Left lung (tissue), 10 donors: ENCODE results near the gene MZB1. TPM values are rescaled to one million over a fixed set of nuclear protein-coding genes. Genes with fewer than 3 reads are reported as not detected.

Experiments
- ATAC-seq: fragments of 200-7000 bp; cut with Tn5 transposase; one replicate; pipeline ENCODE4 v1.9.1; 2020; ENCODE audit warnings: moderate library complexity
- DNase-seq, 4 donors: peaks; one replicate each; pipeline ENCODE4 v3.0.0-alpha.2; 2013 to 2020
- H3K27ac ChIP-seq, 2 donors: fragments of 200-600 bp; sonication (generic) in 1 of 2; one replicate each; pipeline versions ENCODE4 v1.5.0 to v1.8.0; 2020 to 2021
- H3K27me3 ChIP-seq, 2 donors: fragments of 200-600 bp; sonication (generic) in 1 of 2; one replicate each; pipeline versions ENCODE4 v1.5.0 to v1.8.0; 2020 to 2021
- H3K36me3 ChIP-seq, 2 donors: fragments of 200-600 bp; sonication (generic) in 1 of 2; one replicate each; pipeline versions ENCODE4 v1.5.0 to v1.8.0; 2020 to 2021
- H3K4me1 ChIP-seq, 2 donors: fragments of 200-600 bp; one replicate each; pipeline ENCODE4 v1.8.0; 2021
- H3K4me3 ChIP-seq, 2 donors: fragments of 200-600 bp; sonication (generic) in 1 of 2; one replicate each; pipeline versions ENCODE4 v1.5.0 to v1.8.0; 2020 to 2021; ENCODE audit warnings: mild to moderate bottlenecking in 1 of 2
- H3K9me3 ChIP-seq, 2 donors: fragments of 200-600 bp; sonication (generic) in 1 of 2; one replicate each; pipeline versions ENCODE4 v1.5.0 to v1.8.0; 2020 to 2021
- intact Hi-C, 2 donors: fragments of 100-400 bp; cut with DNase I; formaldehyde crosslinking; loops; one replicate each; pipeline versions ENCODE4 v1.11.2 to v1.14.2; 2022
- polyA plus RNA-seq, 6 donors: library from polyadenylated mRNA; unstranded; fragments of 120-200 nt; gene quantifications; one replicate each; pipeline ENCODE4 v1.2.1, GENCODE V29; 2013; ENCODE audit not compliant: insufficient read length in 6 of 6
- total RNA-seq, 2 donors: library from RNA; stranded (reverse); fragmentation: NEBNext Ultra II Directional; extraction: Animal tissue kit (Norgen Biotek cat#: 25700); gene quantifications; one replicate each; pipeline ENCODE4 v1.2.1, GENCODE V29; 2021
- TF ChIP-seq, protein P1 (sequence below), 2 donors: fragments of 200-600 bp; sonication (generic) in 1 of 2; IDR thresholded peaks; one replicate each; pipeline versions ENCODE4 v1.5.0 to v1.8.0; 2021; ENCODE audit warnings: antibody characterized with exemption in 2 of 2
- donor health status: DM: no; HTN: yes; CAD: no.
- donor health status: DM: no; HTN: no; CAD: no.

Gene MZB1
- total and polyA plus RNA-seq, 8 donors, result 0.41 to 10.6 (median 0.72) TPM

DNA sequence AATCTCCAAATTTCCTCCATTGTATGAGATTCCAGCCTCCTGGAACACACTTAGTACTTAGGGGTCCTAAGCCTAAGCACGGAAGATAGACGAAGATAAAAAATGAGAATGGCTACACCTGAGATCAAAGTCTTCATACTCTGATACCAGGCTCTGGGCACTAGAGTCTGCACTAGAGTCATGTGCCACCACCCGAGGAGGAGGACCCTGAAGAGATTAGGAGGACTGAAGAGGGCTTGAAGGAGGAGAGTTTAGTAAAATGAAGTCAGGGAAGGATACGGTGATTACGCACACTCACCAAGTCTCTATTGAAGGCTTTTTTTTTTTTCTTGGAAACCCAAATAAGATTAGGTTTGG is 14.7 kb upstream of the MZB1 start:
- H3K9me3 ChIP-seq, result no peaks in the 10 kb centered on the region
- TF ChIP-seq, protein P1, sequence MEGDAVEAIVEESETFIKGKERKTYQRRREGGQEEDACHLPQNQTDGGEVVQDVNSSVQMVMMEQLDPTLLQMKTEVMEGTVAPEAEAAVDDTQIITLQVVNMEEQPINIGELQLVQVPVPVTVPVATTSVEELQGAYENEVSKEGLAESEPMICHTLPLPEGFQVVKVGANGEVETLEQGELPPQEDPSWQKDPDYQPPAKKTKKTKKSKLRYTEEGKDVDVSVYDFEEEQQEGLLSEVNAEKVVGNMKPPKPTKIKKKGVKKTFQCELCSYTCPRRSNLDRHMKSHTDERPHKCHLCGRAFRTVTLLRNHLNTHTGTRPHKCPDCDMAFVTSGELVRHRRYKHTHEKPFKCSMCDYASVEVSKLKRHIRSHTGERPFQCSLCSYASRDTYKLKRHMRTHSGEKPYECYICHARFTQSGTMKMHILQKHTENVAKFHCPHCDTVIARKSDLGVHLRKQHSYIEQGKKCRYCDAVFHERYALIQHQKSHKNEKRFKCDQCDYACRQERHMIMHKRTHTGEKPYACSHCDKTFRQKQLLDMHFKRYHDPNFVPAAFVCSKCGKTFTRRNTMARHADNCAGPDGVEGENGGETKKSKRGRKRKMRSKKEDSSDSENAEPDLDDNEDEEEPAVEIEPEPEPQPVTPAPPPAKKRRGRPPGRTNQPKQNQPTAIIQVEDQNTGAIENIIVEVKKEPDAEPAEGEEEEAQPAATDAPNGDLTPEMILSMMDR (IDR thresholded peaks at IDR 0.05), result no peak
- H3K27me3 ChIP-seq, result no peaks in the 10 kb centered on the region
- peak overlapping the region in 1 of 2 donors; percentile 52 for H3K4me3 ChIP-seq
- H3K4me1 ChIP-seq, result peaks cover 0 to 15% of the 10 kb centered on the region in 2 donors
- peak overlapping the region; percentile 88 to 91 for H3K27ac ChIP-seq
- DNase-seq (no peak), ATAC-seq (peak; percentile 7)
- intact Hi-C loops, result no loop called here
- H3K36me3 ChIP-seq, result peaks cover 0 to 6% of the 10 kb centered on the region in 2 donors

DNA sequence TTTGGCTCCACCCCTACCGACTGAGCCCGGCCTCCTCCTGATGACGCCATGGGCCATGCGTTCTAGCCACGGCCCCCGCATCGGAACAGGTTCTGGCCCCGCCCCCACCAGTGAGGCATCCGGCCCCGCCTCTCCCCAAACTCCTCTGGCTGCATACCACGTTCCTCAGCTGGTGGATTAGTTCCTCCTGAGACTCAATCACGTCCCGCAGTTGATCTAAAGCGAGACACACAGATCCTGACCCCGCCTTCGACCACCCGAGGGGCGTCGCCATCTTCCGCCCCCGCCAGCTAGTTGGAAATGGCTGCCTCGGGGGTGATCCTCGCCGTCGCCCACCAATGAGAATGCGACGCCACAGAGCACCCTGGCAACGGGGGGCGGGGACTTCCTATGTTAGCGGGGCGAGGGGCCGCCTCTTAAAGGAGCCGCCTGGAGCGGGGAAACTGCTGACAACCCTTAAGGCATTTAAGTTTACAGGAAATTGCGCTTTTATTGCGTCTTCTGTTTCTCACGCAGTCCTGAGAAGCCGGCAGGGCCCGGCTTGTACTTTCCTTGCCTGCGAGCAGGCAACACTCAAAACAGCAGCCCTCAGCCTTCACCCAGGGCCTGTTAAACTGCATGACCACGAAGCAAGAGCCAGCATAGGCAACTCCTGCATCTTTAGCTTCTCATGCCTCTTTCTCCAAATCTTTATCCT is 14.2 kb upstream of the MZB1 start, which contains the start of gene SPATA24:
Gene SPATA24 (minus strand): TSS at position 303 of the 697 bp plus-strand sequence. CDS start 29 bp downstream, at position 274.
- Histone ChIP-seq H3K4me1 (peaks cover 0 to 15% of the 10 kb centered on the region in 2 donors), H3K4me3 (peak within 1 kb of the TSS; percentile 31 to 52), H3K27me3 (no peaks in the 10 kb centered on the region), H3K36me3 (peaks cover 0 to 6% of the 10 kb centered on the region in 2 donors), H3K9me3 (no peaks in the 10 kb centered on the region), H3K27ac (peak within 1 kb of the TSS; percentile 88 to 91)
- DNase-seq (peak; percentile 98), ATAC-seq (peak; percentile 97)
- intact Hi-C loops, result no loop called here
- TF ChIP-seq, protein P1 (IDR thresholded peaks at IDR 0.05), result no peak

- no peak for DNase-seq
- no peaks in the 10 kb centered on the region for H3K9me3 ChIP-seq
Observed at GRCh38 chr5:139403418-139403786, 13.7 kb upstream of the MZB1 start.

GRCh38 chr5:139402561-139403158 is 12.9 kb upstream of the MZB1 start:
- DNase-seq (no peak), ATAC-seq (no peak)
- intact Hi-C loops, result no loop called here
- peaks cover 0 to 15% of the 10 kb centered on the region in 2 donors for H3K4me1 ChIP-seq
- peaks cover 0 to 6% of the 10 kb centered on the region in 2 donors for H3K36me3 ChIP-seq
- H3K27ac ChIP-seq, result no peak overlapping the region
- H3K4me3 ChIP-seq, result peak overlapping the region in 1 of 2 donors; percentile 52
- H3K27me3 ChIP-seq, result no peaks in the 10 kb centered on the region
- TF ChIP-seq, protein P1 (IDR thresholded peaks at IDR 0.05), result peak; percentile 26 to 46
- no peaks in the 10 kb centered on the region for H3K9me3 ChIP-seq

More at GRCh38 chr5:139403418-139403786, 13.7 kb upstream of the MZB1 start:
- Histone ChIP-seq H3K36me3 (peaks cover 0 to 6% of the 10 kb centered on the region in 2 donors), H3K4me1 (peaks cover 0 to 15% of the 10 kb centered on the region in 2 donors), H3K27ac (peak overlapping the region; percentile 88 to 91), H3K4me3 (peak overlapping the region; percentile 31 to 52), H3K27me3 (no peaks in the 10 kb centered on the region)
- TF ChIP-seq, protein P1 (IDR thresholded peaks at IDR 0.05), result no peak
- peak; percentile 1 for ATAC-seq
- intact Hi-C loops, result no loop called here

DNA sequence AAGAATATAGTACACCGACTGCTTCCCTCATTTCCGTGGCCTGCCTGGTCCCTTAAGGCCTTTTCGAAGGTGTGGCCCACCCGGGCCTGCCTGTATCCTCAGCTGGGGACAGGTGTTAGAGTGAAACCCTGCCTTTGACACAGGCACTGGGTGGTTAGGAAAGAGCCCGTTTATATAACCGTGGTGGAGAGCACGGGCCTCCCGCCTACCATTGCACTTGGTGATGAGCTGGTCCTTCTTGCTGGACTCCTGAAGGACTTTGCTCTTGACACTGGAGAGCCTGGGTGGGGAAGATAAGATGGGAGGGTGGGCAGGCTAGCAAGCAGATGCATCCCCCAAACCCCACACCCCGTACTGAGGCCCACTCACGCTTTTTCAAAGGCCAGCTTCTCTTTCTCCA is 11.8 kb upstream of the MZB1 start:
- Histone ChIP-seq H3K27me3 (no peaks in the 10 kb centered on the region), H3K9me3 (no peaks in the 10 kb centered on the region), H3K27ac (no peak overlapping the region), H3K4me3 (no peak overlapping the region), H3K4me1 (peaks cover 0 to 15% of the 10 kb centered on the region in 2 donors), H3K36me3 (peaks cover 0 to 6% of the 10 kb centered on the region in 2 donors)
- DNase-seq, result no peak
- ATAC-seq, result no peak
- TF ChIP-seq, protein P1 (IDR thresholded peaks at IDR 0.05), result no peak
- intact Hi-C loops, result no loop called here
